ENCODE data around the gene HACD2. TPM values are rescaled to one million over a fixed set of nuclear protein-coding genes. Genes with fewer than 3 reads are reported as not detected.

HACD2 gene
- total RNA-seq, 1 experiment from 2014 or later = 43.8 TPM

DNA sequence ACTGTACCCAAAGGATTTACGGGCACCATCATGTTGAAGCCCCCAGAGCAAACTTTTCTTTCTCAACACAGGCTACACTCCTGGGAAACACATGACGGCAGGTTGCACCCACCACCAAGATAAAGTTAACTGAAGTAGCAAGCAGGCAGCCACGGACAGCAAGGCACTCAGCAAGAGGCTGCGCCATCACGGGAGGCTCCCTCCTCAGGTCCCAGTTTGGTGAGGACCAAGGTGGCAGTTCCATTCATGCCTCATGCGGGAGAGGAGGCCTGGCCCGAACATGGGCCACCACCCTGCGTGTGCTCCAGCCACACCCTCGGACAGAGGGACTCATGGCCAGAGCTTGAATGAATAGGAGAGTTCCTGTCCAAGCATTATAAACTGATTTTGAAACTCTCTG lies 142.7 kb downstream of the HACD2 start:
- Histone ChIP-seq H3K4me2 (ENCODE audit: low read length) (no peak overlapping the region), H3K9me2 (replicated peaks; ENCODE audit: low read length) (no peaks in the 10 kb centered on the region), H3K27me3 (ENCODE audit: low read length) (peaks cover 82% of the 10 kb centered on the region), H3K4me3 (ENCODE audit: low read length) (no peak overlapping the region), H3K9ac (ENCODE audit: low read length) (no peak overlapping the region), H3K4me1 (ENCODE audit: insufficient read depth, low read length) (no peaks in the 10 kb centered on the region), H2AFZ (ENCODE audit: low read length) (no peak overlapping the region), H3K79me2 (ENCODE audit: low read length) (no peaks in the 10 kb centered on the region), H3K27ac (ENCODE audit: low read length) (no peak overlapping the region), H3F3A (ENCODE audit: low read length, unreplicated experiment) (no peaks in the 10 kb centered on the region), H4K20me1 (ENCODE audit: low read length) (no peaks in the 10 kb centered on the region), H3K36me3 (ENCODE audit: low read depth, low read length) (no peaks in the 10 kb centered on the region), H3K9me3 (ENCODE audit: low read length) (no peaks in the 10 kb centered on the region)
- no peak for ATAC-seq
- intact Hi-C loops (cut with micrococcal nuclease) = no loop called here
- ChIA-PET CTCF (no interaction called here), POLR2A (ENCODE audit: unreplicated experiment) (no interaction called here)
- BruUV-seq (replicated peaks) = no TSS peak
- TF ChIP-seq EZH2phosphoT487 (IDR thresholded peaks at IDR 0.05; ENCODE audit: borderline replicate concordance, low read length) (no peak), EZH2 (IDR thresholded peaks at IDR 0.05; ENCODE audit: low read length, unreplicated experiment) (no peak)
- TF ChIP-seq, protein P1, sequence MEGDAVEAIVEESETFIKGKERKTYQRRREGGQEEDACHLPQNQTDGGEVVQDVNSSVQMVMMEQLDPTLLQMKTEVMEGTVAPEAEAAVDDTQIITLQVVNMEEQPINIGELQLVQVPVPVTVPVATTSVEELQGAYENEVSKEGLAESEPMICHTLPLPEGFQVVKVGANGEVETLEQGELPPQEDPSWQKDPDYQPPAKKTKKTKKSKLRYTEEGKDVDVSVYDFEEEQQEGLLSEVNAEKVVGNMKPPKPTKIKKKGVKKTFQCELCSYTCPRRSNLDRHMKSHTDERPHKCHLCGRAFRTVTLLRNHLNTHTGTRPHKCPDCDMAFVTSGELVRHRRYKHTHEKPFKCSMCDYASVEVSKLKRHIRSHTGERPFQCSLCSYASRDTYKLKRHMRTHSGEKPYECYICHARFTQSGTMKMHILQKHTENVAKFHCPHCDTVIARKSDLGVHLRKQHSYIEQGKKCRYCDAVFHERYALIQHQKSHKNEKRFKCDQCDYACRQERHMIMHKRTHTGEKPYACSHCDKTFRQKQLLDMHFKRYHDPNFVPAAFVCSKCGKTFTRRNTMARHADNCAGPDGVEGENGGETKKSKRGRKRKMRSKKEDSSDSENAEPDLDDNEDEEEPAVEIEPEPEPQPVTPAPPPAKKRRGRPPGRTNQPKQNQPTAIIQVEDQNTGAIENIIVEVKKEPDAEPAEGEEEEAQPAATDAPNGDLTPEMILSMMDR (conservative IDR thresholded peaks at IDR 0.05; ENCODE audit: low read depth, low read length) = no peak
- no peak for DNase-seq

Other genes with a start within 250 kb of the HACD2 start
- not detected in 2 replicates for gene ADCY5, start 136.0 kb downstream of the HACD2 start, total RNA-seq (2014; rRNA removed)